Lower leg skin (tissue), 3 donors: Measurements from ENCODE around the gene NEURL1.

Source experiments
- CTCF ChIP-seq, 3 donors: fragments of 450-650 bp; IDR thresholded peaks; one replicate each; pipeline ENCODE4 v1.5.1; 2016; ENCODE audit warnings: antibody characterized with exemption in 3 of 3, mild to moderate bottlenecking in 3 of 3, moderate library complexity in 2 of 3
- POLR2A ChIP-seq, 2 donors: fragments of 450-650 bp; IDR thresholded peaks; one replicate each; pipeline ENCODE4 v1.6.1; 2016 to 2017; ENCODE audit warnings: antibody characterized with exemption in 2 of 2, mild to moderate bottlenecking in 1 of 2, moderate library complexity in 1 of 2

- no peak for TF ChIP-seq CTCF (IDR thresholded peaks at IDR 0.05)
- no peak for TF ChIP-seq POLR2A (IDR thresholded peaks at IDR 0.05)
These were observed 54.0 kb downstream of the NEURL1 start for GRCh38 chr10:103547391-103547946.
